ENCODE results near the gene TRIM50.

- TF ChIP-seq, protein P1, sequence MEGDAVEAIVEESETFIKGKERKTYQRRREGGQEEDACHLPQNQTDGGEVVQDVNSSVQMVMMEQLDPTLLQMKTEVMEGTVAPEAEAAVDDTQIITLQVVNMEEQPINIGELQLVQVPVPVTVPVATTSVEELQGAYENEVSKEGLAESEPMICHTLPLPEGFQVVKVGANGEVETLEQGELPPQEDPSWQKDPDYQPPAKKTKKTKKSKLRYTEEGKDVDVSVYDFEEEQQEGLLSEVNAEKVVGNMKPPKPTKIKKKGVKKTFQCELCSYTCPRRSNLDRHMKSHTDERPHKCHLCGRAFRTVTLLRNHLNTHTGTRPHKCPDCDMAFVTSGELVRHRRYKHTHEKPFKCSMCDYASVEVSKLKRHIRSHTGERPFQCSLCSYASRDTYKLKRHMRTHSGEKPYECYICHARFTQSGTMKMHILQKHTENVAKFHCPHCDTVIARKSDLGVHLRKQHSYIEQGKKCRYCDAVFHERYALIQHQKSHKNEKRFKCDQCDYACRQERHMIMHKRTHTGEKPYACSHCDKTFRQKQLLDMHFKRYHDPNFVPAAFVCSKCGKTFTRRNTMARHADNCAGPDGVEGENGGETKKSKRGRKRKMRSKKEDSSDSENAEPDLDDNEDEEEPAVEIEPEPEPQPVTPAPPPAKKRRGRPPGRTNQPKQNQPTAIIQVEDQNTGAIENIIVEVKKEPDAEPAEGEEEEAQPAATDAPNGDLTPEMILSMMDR (IDR thresholded peaks at IDR 0.05; ENCODE audit: low read depth, low read length, poor library complexity, severe bottlenecking), result no peak
- TF ChIP-seq EZH2phosphoT487 (IDR thresholded peaks at IDR 0.05; ENCODE audit: borderline replicate concordance, low read length), result no peak
These were observed 38.2 kb upstream of the TRIM50 start for GRCh38 chr7:73366127-73366526.
